GM12878 (cell line): ENCODE data around the gene CROCC.
A peak's percentile ranks its signal among the peaks of the same experiment; 100 is the strongest.

Experiments used
- BACH1 ChIP-seq: fragments of 450-650 bp; IDR thresholded peaks from 2 replicates; pipeline ENCODE4 v1.6.1; 2017; ENCODE audit warnings: mild to moderate bottlenecking, borderline replicate concordance
- EZH2 ChIP-seq: IDR thresholded peaks from 2 replicates; pipeline ENCODE4 v1.6.1; 2012; ENCODE audit warnings: low read depth, mild to moderate bottlenecking, control low read depth, inconsistent platforms, low read length, borderline replicate concordance; ENCODE audit not compliant: control insufficient read depth
- NFYB ChIP-seq: IDR thresholded peaks from 2 replicates; pipeline ENCODE4 v1.6.1; 2011; ENCODE audit warnings: low read depth, mild to moderate bottlenecking, low read length, improper control_type of control experiment, moderate library complexity; ENCODE audit not compliant: insufficient read depth
- REST ChIP-seq: IDR thresholded peaks from 2 replicates; pipeline ENCODE4 v1.6.1; 2012; ENCODE audit warnings: mild to moderate bottlenecking, low read depth, low read length
- SMC3 ChIP-seq: IDR thresholded peaks from 2 replicates; pipeline ENCODE4 v1.6.1; 2011; ENCODE audit warnings: low read length, improper control_type of control experiment, borderline replicate concordance
- TF ChIP-seq, protein P1 (sequence below), 3 experiments: IDR thresholded peaks in 2 of 3; conservative IDR thresholded peaks in 1 of 3; 2 replicates each; pipeline ENCODE4 v1.5.1; 2011; ENCODE audit warnings: low read depth in 3 of 3, low read length in 3 of 3, mild to moderate bottlenecking in 3 of 3, control low read depth in 2 of 3, moderate library complexity in 2 of 3, inconsistent platforms in 1 of 3, mixed read lengths in 1 of 3; ENCODE audit not compliant: control insufficient read depth in 2 of 3, insufficient read depth in 1 of 3; ENCODE audit errors: extremely low read depth in 1 of 3
- TF ChIP-seq, protein P2 (sequence below): IDR thresholded peaks from 2 replicates; pipeline ENCODE4 v1.6.1; 2011; ENCODE audit warnings: low read depth, low read length, improper control_type of control experiment, borderline replicate concordance
- TF ChIP-seq, protein P3 (sequence below): fragments of 450-650 bp; IDR thresholded peaks from 2 replicates; pipeline ENCODE4 v1.6.1; 2017; ENCODE audit warnings: antibody characterized with exemption, mild to moderate bottlenecking, moderate library complexity

- TF ChIP-seq BACH1, result no peak
- TF ChIP-seq, protein P1, sequence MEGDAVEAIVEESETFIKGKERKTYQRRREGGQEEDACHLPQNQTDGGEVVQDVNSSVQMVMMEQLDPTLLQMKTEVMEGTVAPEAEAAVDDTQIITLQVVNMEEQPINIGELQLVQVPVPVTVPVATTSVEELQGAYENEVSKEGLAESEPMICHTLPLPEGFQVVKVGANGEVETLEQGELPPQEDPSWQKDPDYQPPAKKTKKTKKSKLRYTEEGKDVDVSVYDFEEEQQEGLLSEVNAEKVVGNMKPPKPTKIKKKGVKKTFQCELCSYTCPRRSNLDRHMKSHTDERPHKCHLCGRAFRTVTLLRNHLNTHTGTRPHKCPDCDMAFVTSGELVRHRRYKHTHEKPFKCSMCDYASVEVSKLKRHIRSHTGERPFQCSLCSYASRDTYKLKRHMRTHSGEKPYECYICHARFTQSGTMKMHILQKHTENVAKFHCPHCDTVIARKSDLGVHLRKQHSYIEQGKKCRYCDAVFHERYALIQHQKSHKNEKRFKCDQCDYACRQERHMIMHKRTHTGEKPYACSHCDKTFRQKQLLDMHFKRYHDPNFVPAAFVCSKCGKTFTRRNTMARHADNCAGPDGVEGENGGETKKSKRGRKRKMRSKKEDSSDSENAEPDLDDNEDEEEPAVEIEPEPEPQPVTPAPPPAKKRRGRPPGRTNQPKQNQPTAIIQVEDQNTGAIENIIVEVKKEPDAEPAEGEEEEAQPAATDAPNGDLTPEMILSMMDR (IDR thresholded peaks at IDR 0.05 in 2 of 3, conservative IDR thresholded peaks at IDR 0.05 in 1 of 3; ENCODE audit: control insufficient read depth in 2 of 3, extremely low read depth in 1 of 3, insufficient read depth in 1 of 3, low read depth in 3 of 3, low read length in 3 of 3), result peak; percentile 69 to 85 (median 70)
- no peak for TF ChIP-seq NFYB
- TF ChIP-seq REST, result no peak
- peak; percentile 42; the same call in 1 of the 2 replicates for TF ChIP-seq SMC3
- TF ChIP-seq, protein P2, sequence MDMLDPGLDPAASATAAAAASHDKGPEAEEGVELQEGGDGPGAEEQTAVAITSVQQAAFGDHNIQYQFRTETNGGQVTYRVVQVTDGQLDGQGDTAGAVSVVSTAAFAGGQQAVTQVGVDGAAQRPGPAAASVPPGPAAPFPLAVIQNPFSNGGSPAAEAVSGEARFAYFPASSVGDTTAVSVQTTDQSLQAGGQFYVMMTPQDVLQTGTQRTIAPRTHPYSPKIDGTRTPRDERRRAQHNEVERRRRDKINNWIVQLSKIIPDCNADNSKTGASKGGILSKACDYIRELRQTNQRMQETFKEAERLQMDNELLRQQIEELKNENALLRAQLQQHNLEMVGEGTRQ, result no peak
- TF ChIP-seq EZH2, result no peak
- TF ChIP-seq, protein P3, sequence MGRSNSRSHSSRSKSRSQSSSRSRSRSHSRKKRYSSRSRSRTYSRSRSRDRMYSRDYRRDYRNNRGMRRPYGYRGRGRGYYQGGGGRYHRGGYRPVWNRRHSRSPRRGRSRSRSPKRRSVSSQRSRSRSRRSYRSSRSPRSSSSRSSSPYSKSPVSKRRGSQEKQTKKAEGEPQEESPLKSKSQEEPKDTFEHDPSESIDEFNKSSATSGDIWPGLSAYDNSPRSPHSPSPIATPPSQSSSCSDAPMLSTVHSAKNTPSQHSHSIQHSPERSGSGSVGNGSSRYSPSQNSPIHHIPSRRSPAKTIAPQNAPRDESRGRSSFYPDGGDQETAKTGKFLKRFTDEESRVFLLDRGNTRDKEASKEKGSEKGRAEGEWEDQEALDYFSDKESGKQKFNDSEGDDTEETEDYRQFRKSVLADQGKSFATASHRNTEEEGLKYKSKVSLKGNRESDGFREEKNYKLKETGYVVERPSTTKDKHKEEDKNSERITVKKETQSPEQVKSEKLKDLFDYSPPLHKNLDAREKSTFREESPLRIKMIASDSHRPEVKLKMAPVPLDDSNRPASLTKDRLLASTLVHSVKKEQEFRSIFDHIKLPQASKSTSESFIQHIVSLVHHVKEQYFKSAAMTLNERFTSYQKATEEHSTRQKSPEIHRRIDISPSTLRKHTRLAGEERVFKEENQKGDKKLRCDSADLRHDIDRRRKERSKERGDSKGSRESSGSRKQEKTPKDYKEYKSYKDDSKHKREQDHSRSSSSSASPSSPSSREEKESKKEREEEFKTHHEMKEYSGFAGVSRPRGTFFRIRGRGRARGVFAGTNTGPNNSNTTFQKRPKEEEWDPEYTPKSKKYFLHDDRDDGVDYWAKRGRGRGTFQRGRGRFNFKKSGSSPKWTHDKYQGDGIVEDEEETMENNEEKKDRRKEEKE, result no peak
Measured at GRCh38 chr1:16960560-16961296, 39.0 kb downstream of the CROCC start.
